Astrocyte (in vitro differentiated cells and primary cell): ENCODE data around the gene NHLRC4. TPM values are rescaled to one million over a fixed set of nuclear protein-coding genes. Genes with fewer than 3 reads are reported as not detected.

Experiments used
- DNase-seq: peaks from one replicate; pipeline ENCODE4 v3.0.0-alpha.2; 2010; ENCODE audit warnings: low read depth
- FAIRE-seq: peaks from 2 replicates; lab custom pipeline; 2011; peaks lifted over from hg19 to GRCh38; lab: Jason Lieb, UNC
- H2AFZ ChIP-seq: 2 replicates; pipeline ENCODE4 v1.6.0; 2012; ENCODE audit warnings: low read depth, low read length, inconsistent platforms
- H3K27ac ChIP-seq: 2 replicates; pipeline ENCODE4 v1.5.1; 2011; ENCODE audit warnings: low read depth, low read length, inconsistent platforms
- H3K27me3 ChIP-seq: 2 replicates; pipeline ENCODE4 v1.6.0; 2011; ENCODE audit warnings: low read length, inconsistent platforms; ENCODE audit not compliant: insufficient read depth
- H3K36me3 ChIP-seq: 2 replicates; pipeline ENCODE4 v1.5.1; 2011; ENCODE audit warnings: low read length, inconsistent platforms; ENCODE audit not compliant: insufficient read depth
- H3K4me1 ChIP-seq: 2 replicates; pipeline ENCODE4 v1.5.1; 2011; ENCODE audit warnings: low read length, inconsistent platforms; ENCODE audit not compliant: insufficient read depth
- H3K4me2 ChIP-seq: 2 replicates; pipeline ENCODE4 v1.6.0; 2012; ENCODE audit warnings: low read length, inconsistent platforms
- H3K4me3 ChIP-seq: 2 replicates; pipeline ENCODE4 v1.5.1; 2011; ENCODE audit warnings: low read depth, mild to moderate bottlenecking, low read length, inconsistent platforms; ENCODE audit not compliant: insufficient read depth
- H3K79me2 ChIP-seq: 2 replicates; pipeline ENCODE4 v1.6.0; 2012; ENCODE audit warnings: mild to moderate bottlenecking, low read length, inconsistent platforms; ENCODE audit not compliant: insufficient read depth
- H3K9ac ChIP-seq: 2 replicates; pipeline ENCODE4 v1.6.0; 2012; ENCODE audit warnings: mild to moderate bottlenecking, low read length, inconsistent platforms
- H3K9me3 ChIP-seq: 2 replicates; pipeline ENCODE4 v1.5.1; 2012; ENCODE audit warnings: low read depth, mild to moderate bottlenecking, low read length, inconsistent platforms; ENCODE audit not compliant: insufficient read depth
- H4K20me1 ChIP-seq: 2 replicates; pipeline ENCODE4 v1.6.0; 2012; ENCODE audit warnings: low read length, inconsistent platforms; ENCODE audit not compliant: insufficient read depth
- H3K27ac Mint-ChIP-seq: one replicate; pipeline ENCODE4 v1.8.0; 2021; ENCODE audit warnings: mild to moderate bottlenecking, mixed read lengths; ENCODE audit not compliant: unreplicated experiment
- H3K27me3 Mint-ChIP-seq: one replicate; pipeline ENCODE4 v1.8.0; 2021; ENCODE audit warnings: low read depth, mixed read lengths; ENCODE audit not compliant: unreplicated experiment
- H3K36me3 Mint-ChIP-seq: one replicate; pipeline ENCODE4 v1.8.0; 2021; ENCODE audit warnings: low read depth, mixed read lengths; ENCODE audit not compliant: unreplicated experiment
- H3K4me1 Mint-ChIP-seq: one replicate; pipeline ENCODE4 v1.8.0; 2021; ENCODE audit warnings: low read depth, mixed read lengths; ENCODE audit not compliant: unreplicated experiment
- H3K4me3 Mint-ChIP-seq: one replicate; pipeline ENCODE4 v1.8.0; 2021; ENCODE audit warnings: mild to moderate bottlenecking, moderate library complexity, mixed read lengths; ENCODE audit not compliant: unreplicated experiment
- H3K9me3 Mint-ChIP-seq: one replicate; pipeline ENCODE4 v1.8.0; 2021; ENCODE audit warnings: mild to moderate bottlenecking, mixed read lengths; ENCODE audit not compliant: unreplicated experiment
- CTCF ChIP-seq: IDR thresholded peaks from 2 replicates; pipeline ENCODE4 v1.5.1; 2011; ENCODE audit warnings: low read depth, mild to moderate bottlenecking, inconsistent platforms, low read length, moderate library complexity; ENCODE audit not compliant: insufficient read depth
- EZH2 ChIP-seq: IDR thresholded peaks from 2 replicates; pipeline ENCODE4 v1.6.1; 2012; ENCODE audit warnings: mild to moderate bottlenecking, low read length, inconsistent platforms; ENCODE audit not compliant: insufficient read depth
- total RNA-seq: library from RNA; stranded (reverse); gene quantifications from 2 replicates; pipeline ENCODE4 v1.2.1, GENCODE V29; 2021

The NHLRC4 gene
- total RNA-seq, 1 donor from 2014 or later = 0.73 TPM

- Mint-ChIP-seq H3K4me1 (peaks cover 3% of the 10 kb centered on the region), H3K27ac (no peak overlapping the region), H3K27me3 (no peaks in the 10 kb centered on the region), H3K4me3 (no peak overlapping the region), H3K9me3 (no peaks in the 10 kb centered on the region), H3K36me3 (no peaks in the 10 kb centered on the region)
- Histone ChIP-seq H3K36me3 (no peaks in the 10 kb centered on the region), H3K4me1 (peaks cover 30% of the 10 kb centered on the region), H3K9me3 (no peaks in the 10 kb centered on the region), H3K79me2 (peaks cover 98% of the 10 kb centered on the region), H3K9ac (no peak overlapping the region), H3K27me3 (no peaks in the 10 kb centered on the region), H3K4me2 (no peak overlapping the region), H2AFZ (no peak overlapping the region), H3K4me3 (no peak overlapping the region), H4K20me1 (peaks cover 95% of the 10 kb centered on the region), H3K27ac (no peak overlapping the region)
- FAIRE-seq = no peak
- no peak for DNase-seq
- TF ChIP-seq CTCF = no peak
- TF ChIP-seq EZH2 = no peak
These were observed 33.2 kb upstream of the NHLRC4 start for GRCh38 chr16:533391-534123.

GRCh38 chr16:534135-534534 is 32.7 kb upstream of the NHLRC4 start:
- FAIRE-seq = no peak
- H3K27ac ChIP-seq = no peak overlapping the region
- H3K9me3 Mint-ChIP-seq = no peaks in the 10 kb centered on the region
- TF ChIP-seq CTCF (no peak), EZH2 (no peak)
- H3K4me2 ChIP-seq = no peak overlapping the region
- no peak overlapping the region for H3K27ac Mint-ChIP-seq
- no peak for DNase-seq
- H3K4me1 Mint-ChIP-seq = peaks cover 3% of the 10 kb centered on the region
- H3K4me3 Mint-ChIP-seq = no peak overlapping the region
- H2AFZ ChIP-seq = no peak overlapping the region
- H3K27me3 ChIP-seq = no peaks in the 10 kb centered on the region
- no peak overlapping the region for H3K4me3 ChIP-seq
- H3K36me3 Mint-ChIP-seq = no peaks in the 10 kb centered on the region
- no peak overlapping the region for H3K9ac ChIP-seq
- H3K79me2 ChIP-seq = peaks cover 97% of the 10 kb centered on the region
- no peaks in the 10 kb centered on the region for H3K9me3 ChIP-seq
- H4K20me1 ChIP-seq = peaks cover 94% of the 10 kb centered on the region
- no peaks in the 10 kb centered on the region for H3K36me3 ChIP-seq
- no peaks in the 10 kb centered on the region for H3K27me3 Mint-ChIP-seq
- H3K4me1 ChIP-seq = peaks cover 25% of the 10 kb centered on the region

- H3K9me3 ChIP-seq = no peaks in the 10 kb centered on the region
- H3K4me1 ChIP-seq = peaks cover 25% of the 10 kb centered on the region
- peak overlapping the region; percentile 41 for H3K9ac ChIP-seq
- FAIRE-seq (no peak), DNase-seq (no peak)
- H3K4me1 Mint-ChIP-seq = peaks cover 1% of the 10 kb centered on the region
- no peaks in the 10 kb centered on the region for H3K27me3 ChIP-seq
- peaks cover 97% of the 10 kb centered on the region for H3K79me2 ChIP-seq
- H3K27me3 Mint-ChIP-seq = no peaks in the 10 kb centered on the region
- TF ChIP-seq CTCF = no peak
- TF ChIP-seq EZH2 = no peak
- no peaks in the 10 kb centered on the region for H3K36me3 ChIP-seq
- peaks cover 94% of the 10 kb centered on the region for H4K20me1 ChIP-seq
- no peaks in the 10 kb centered on the region for H3K36me3 Mint-ChIP-seq
- H3K4me3 ChIP-seq = no peak overlapping the region
- H3K27ac Mint-ChIP-seq = no peak overlapping the region
- no peak overlapping the region for H3K4me3 Mint-ChIP-seq
- H3K27ac ChIP-seq = no peak overlapping the region
- H3K9me3 Mint-ChIP-seq = no peaks in the 10 kb centered on the region
- H3K4me2 ChIP-seq = peak overlapping the region; percentile 72
- no peak overlapping the region for H2AFZ ChIP-seq
These were observed 31.9 kb upstream of the NHLRC4 start for GRCh38 chr16:534856-535445.
